Suprapubic skin (tissue), 4 donors: ENCODE data around the gene ERGIC1. TPM values are rescaled to one million over a fixed set of nuclear protein-coding genes. Genes with fewer than 3 reads are reported as not detected.

ENCODE experiments used
- DNase-seq, 2 donors: peaks; one replicate each; pipeline ENCODE4 v3.0.0-alpha.2; 2019; ENCODE audit warnings: low spot score in 2 of 2
- H3K27ac ChIP-seq: fragments of 200-600 bp; sonication (generic); one replicate; pipeline ENCODE4 v1.5.1; 2019
- H3K27me3 ChIP-seq: fragments of 200-600 bp; sonication (generic); one replicate; pipeline ENCODE4 v1.5.1; 2019
- H3K36me3 ChIP-seq: fragments of 200-600 bp; sonication (generic); one replicate; pipeline ENCODE4 v1.5.1; 2019
- H3K4me1 ChIP-seq: fragments of 200-600 bp; sonication (generic); one replicate; pipeline ENCODE4 v1.5.1; 2019
- H3K4me3 ChIP-seq: fragments of 200-600 bp; sonication (generic); one replicate; pipeline ENCODE4 v1.5.1; 2019; ENCODE audit warnings: mild to moderate bottlenecking
- H3K9me3 ChIP-seq: fragments of 200-600 bp; sonication (generic); one replicate; pipeline ENCODE4 v1.5.1; 2019
- EP300 ChIP-seq: sonication (generic); formaldehyde crosslinking; IDR thresholded peaks from one replicate; pipeline ENCODE4 v1.6.1; 2017; ENCODE audit warnings: antibody characterized with exemption
- POLR2A ChIP-seq, 2 donors: fragments of 450-650 bp; IDR thresholded peaks; one replicate each; pipeline ENCODE4 v1.6.1; 2017; ENCODE audit warnings: antibody characterized with exemption in 2 of 2, mild to moderate bottlenecking in 2 of 2, moderate library complexity in 2 of 2
- POLR2AphosphoS5 ChIP-seq, 3 donors: sonication (generic); formaldehyde crosslinking; IDR thresholded peaks; one replicate each; pipeline ENCODE4 v1.6.1; 2017; ENCODE audit warnings: antibody characterized with exemption in 3 of 3
- WGBS: methylation state at CpG from one replicate; pipeline ENCODE4 v1.1.5; 2018; 5-methylcytosine and 5-hydroxymethylcytosine counted together
- total RNA-seq, 4 donors: library from RNA; depleted of rRNA; stranded (reverse); fragments of >200 nt; gene quantifications; one replicate each; pipeline ENCODE4 v1.1.0, GENCODE V29; 2016
- TF ChIP-seq, protein P1 (sequence below), 2 donors: fragments of 200-600 bp in 1 of 2; fragments of 450-650 bp in 1 of 2; sonication (generic) in 1 of 2; IDR thresholded peaks; one replicate each; pipeline ENCODE4 v1.5.1; 2016 to 2019; ENCODE audit warnings: antibody characterized with exemption in 2 of 2, mild to moderate bottlenecking in 1 of 2, moderate library complexity in 1 of 2

Gene ERGIC1
- total RNA-seq, 4 donors from 2014 or later, result 81.2 to 106 (median 91.8) TPM

DNA sequence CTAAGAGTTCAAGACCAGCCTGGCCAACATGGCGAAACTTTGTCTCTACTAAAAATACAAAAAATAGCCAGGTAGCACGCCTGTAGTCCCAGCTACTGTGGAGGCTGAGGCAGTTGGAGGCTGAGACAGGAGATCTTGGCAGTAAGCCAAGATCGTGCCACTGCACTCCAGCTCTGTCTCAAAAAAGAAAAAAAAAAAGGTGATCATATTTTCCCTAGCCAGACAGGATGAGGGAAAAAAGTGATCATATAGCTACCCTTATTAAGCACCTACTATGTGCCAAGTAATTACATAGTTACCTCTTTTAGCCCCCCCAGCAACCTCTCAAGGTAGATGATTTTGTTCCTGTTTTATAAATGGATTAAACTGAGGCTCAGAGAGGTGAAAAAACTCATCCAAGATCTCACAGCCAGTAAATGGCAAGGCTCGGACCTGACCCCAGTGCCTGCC lies 107.0 kb downstream of the ERGIC1 start:
- H3K9me3 ChIP-seq, result no peaks in the 10 kb centered on the region
- no peak overlapping the region for H3K27ac ChIP-seq
- no peak overlapping the region for H3K4me3 ChIP-seq
- TF ChIP-seq EP300 (no peak), POLR2AphosphoS5 (IDR thresholded peaks at IDR 0.05) (no peak), POLR2A (IDR thresholded peaks at IDR 0.05) (no peak)
- TF ChIP-seq, protein P1, sequence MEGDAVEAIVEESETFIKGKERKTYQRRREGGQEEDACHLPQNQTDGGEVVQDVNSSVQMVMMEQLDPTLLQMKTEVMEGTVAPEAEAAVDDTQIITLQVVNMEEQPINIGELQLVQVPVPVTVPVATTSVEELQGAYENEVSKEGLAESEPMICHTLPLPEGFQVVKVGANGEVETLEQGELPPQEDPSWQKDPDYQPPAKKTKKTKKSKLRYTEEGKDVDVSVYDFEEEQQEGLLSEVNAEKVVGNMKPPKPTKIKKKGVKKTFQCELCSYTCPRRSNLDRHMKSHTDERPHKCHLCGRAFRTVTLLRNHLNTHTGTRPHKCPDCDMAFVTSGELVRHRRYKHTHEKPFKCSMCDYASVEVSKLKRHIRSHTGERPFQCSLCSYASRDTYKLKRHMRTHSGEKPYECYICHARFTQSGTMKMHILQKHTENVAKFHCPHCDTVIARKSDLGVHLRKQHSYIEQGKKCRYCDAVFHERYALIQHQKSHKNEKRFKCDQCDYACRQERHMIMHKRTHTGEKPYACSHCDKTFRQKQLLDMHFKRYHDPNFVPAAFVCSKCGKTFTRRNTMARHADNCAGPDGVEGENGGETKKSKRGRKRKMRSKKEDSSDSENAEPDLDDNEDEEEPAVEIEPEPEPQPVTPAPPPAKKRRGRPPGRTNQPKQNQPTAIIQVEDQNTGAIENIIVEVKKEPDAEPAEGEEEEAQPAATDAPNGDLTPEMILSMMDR (IDR thresholded peaks at IDR 0.05), result no peak
- H3K4me1 ChIP-seq, result no peaks in the 10 kb centered on the region
- H3K36me3 ChIP-seq, result peaks cover 62% of the 10 kb centered on the region
- DNase-seq, result no peak
- WGBS, result 59% methylated on average over 4 of the region's 4 CpGs
- H3K27me3 ChIP-seq, result no peaks in the 10 kb centered on the region

DNA sequence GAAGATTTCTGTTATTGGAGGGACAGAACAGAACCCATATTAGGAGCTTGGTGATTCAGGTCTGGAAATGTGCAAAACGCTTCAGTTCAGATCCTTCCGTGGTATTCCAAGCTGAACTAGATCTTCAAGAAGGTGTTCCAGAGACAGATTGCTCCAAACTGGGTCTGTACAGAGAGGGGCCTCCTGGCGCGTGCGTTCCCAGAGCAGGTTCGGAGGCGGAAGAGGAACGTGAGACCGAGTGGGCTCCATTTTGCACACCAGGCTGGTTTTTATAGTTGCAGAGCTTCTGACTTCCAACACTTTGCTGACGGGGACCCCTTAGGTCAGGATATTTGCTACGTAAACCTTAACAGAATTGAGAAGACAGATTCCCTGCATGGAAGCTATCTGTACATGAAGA lies 108.5 kb downstream of the ERGIC1 start:
- Histone ChIP-seq H3K4me1 (no peaks in the 10 kb centered on the region), H3K27me3 (no peaks in the 10 kb centered on the region), H3K27ac (no peak overlapping the region), H3K4me3 (no peak overlapping the region), H3K9me3 (no peaks in the 10 kb centered on the region), H3K36me3 (peaks cover 56% of the 10 kb centered on the region)
- 91% methylated on average over 11 of the region's 11 CpGs for WGBS
- DNase-seq, result no peak
- TF ChIP-seq POLR2AphosphoS5 (IDR thresholded peaks at IDR 0.05) (no peak), EP300 (no peak), POLR2A (IDR thresholded peaks at IDR 0.05) (no peak)
- TF ChIP-seq, protein P1 (IDR thresholded peaks at IDR 0.05), result no peak

DNA sequence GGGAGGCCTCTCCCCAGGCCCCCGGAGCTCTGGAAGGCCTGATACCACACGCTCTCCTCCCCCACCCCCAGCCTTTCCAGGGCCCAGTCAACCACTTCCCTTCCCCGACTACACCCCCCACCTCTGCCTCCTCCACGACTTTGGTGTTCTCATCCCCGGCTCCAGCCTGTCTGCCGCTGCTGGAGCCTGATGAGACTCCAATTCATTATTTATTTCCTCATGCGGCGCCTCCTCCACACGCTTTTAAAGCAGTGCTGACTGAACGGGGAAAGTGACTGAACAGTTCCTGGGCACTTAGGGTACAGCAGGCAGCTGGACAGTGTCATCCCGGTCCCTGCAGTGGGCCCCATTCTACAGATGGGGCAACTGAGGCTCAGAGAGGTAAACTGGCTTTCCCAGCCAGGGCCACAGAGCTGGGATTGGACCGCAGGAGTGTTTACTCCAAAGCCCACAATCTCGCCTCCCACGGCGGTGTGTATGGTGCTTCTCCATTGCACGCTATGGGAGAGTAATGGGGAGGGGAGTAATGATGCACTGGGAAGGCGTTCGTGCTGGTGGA lies 109.3 kb downstream of the ERGIC1 start:
- Histone ChIP-seq H3K27ac (peak overlapping the region; percentile 27), H3K4me1 (no peaks in the 10 kb centered on the region), H3K9me3 (no peaks in the 10 kb centered on the region), H3K27me3 (no peaks in the 10 kb centered on the region), H3K36me3 (peaks cover 48% of the 10 kb centered on the region), H3K4me3 (no peak overlapping the region)
- 60% methylated on average over 18 of the region's 18 CpGs for WGBS
- DNase-seq, result no peak
- TF ChIP-seq, protein P1 (IDR thresholded peaks at IDR 0.05), result no peak
- TF ChIP-seq POLR2AphosphoS5 (IDR thresholded peaks at IDR 0.05), result no peak
- no peak for TF ChIP-seq POLR2A (IDR thresholded peaks at IDR 0.05)
- no peak for TF ChIP-seq EP300

DNA sequence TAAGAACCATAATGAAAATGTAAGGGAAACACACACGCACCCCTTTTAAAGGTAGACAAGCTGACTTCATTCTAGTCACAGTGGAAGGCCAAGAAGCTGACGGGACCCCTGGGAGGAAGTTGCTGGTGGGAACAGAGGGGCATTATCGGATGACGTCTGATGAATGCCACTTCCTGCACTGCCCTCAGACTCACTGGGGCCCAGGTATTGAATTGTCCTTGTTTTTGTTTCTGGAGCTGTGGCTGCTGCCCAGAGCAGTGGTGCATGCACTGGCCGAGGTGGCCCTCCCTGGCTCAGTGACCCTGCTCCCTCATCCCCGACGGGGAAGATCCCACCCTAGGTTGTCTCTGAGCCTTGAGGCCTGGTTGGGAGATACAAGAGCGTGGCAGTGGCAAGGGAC lies 109.9 kb downstream of the ERGIC1 start:
- Histone ChIP-seq H3K4me1 (no peaks in the 10 kb centered on the region), H3K36me3 (peaks cover 45% of the 10 kb centered on the region), H3K9me3 (no peaks in the 10 kb centered on the region), H3K27me3 (no peaks in the 10 kb centered on the region), H3K4me3 (no peak overlapping the region), H3K27ac (peak overlapping the region; percentile 27)
- no peak for DNase-seq
- 78% methylated on average over 8 of the region's 8 CpGs for WGBS
- TF ChIP-seq POLR2A (IDR thresholded peaks at IDR 0.05) (no peak), POLR2AphosphoS5 (IDR thresholded peaks at IDR 0.05) (no peak), EP300 (no peak)
- TF ChIP-seq, protein P1 (IDR thresholded peaks at IDR 0.05), result no peak

DNA sequence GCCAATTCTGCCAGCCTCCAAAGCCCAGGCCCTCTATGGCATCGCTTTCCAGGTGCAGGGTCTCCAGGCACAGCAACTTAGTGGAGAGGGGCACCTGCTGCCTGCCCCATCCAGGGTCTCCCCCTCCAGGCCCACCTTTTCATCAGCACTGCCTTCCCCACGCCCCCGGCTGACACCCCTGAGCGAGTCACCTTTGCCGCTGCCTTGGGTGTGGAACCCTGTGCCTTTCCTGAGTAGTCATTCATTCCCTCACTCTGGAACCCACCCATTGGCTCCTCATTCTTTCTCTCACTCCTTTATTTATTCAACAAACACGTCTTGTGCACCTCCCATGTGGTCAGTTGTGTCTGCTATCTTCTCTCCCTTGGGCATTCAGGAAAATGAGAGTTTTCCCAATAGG lies 110.7 kb downstream of the ERGIC1 start:
- 87% methylated on average over 6 of the region's 6 CpGs for WGBS
- peaks cover 42% of the 10 kb centered on the region for H3K36me3 ChIP-seq
- no peak overlapping the region for H3K4me3 ChIP-seq
- TF ChIP-seq POLR2AphosphoS5 (IDR thresholded peaks at IDR 0.05), result no peak
- TF ChIP-seq, protein P1 (IDR thresholded peaks at IDR 0.05), result no peak
- no peak for TF ChIP-seq EP300
- TF ChIP-seq POLR2A (IDR thresholded peaks at IDR 0.05), result no peak
- H3K4me1 ChIP-seq, result no peaks in the 10 kb centered on the region
- DNase-seq, result no peak
- H3K9me3 ChIP-seq, result no peaks in the 10 kb centered on the region
- no peaks in the 10 kb centered on the region for H3K27me3 ChIP-seq
- no peak overlapping the region for H3K27ac ChIP-seq
